Esophagus squamous epithelium (tissue), 4 donors: ENCODE measurements around the gene PHKB.

Experiments used
- CTCF ChIP-seq, 6 experiments: fragments of 450-650 bp in 4 of 6; fragments of 200-600 bp in 2 of 6; sonication (generic) in 2 of 6; IDR thresholded peaks; one replicate each; pipeline ENCODE4 v1.5.1; 2016 to 2019; ENCODE audit warnings: antibody characterized with exemption in 6 of 6, mild to moderate bottlenecking in 4 of 6, moderate library complexity in 4 of 6
- POLR2A ChIP-seq, 4 donors: fragments of 450-650 bp; IDR thresholded peaks; one replicate each; pipeline ENCODE4 v1.6.1; 2017; ENCODE audit warnings: antibody characterized with exemption in 4 of 4, mild to moderate bottlenecking in 4 of 4, moderate library complexity in 3 of 4

DNA sequence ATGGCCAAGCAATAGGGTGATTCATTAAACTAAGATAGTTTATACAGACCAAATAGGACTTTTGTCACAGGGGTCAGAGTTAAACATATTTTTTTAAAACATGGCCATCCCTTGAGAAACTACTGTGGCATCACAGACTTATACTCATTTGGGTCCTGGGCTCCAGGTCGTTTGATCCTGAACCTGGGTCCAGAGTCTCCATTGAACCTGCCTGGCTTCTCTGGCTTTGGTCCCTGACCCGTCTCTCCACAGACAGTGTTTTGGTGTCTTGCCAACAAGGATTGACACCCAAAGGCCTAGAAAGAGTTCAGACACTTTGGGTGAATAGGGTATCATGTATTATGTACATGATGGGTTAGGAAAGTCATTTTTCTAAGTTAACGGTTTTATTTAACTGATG lies 236.7 kb downstream of the PHKB start:
- TF ChIP-seq CTCF (IDR thresholded peaks at IDR 0.05) (no peak), POLR2A (IDR thresholded peaks at IDR 0.05) (no peak)
